Stimulated activated CD4-positive, alpha-beta T cell treated with anti-CD3 and anti-CD28 coated beads, Interleukin-4, amount 100 ng/mL, for 1 hour (primary cell): ENCODE results near the gene CABP4.
"Not testable (repeated sequence)": the region's sequence is repeated elsewhere in the genome, so short reads cannot be mapped to it uniquely, and the experiment has no call there.

Experiments used
- DNase-seq: peaks from one replicate; pipeline ENCODE4 v3.0.0-alpha.2; 2020

The CABP4 gene

GRCh38 chr11:67483831-67484665 lies 28.9 kb downstream of the CABP4 start:
- no peak for DNase-seq

GRCh38 chr11:67484847-67485311 lies 29.7 kb downstream of the CABP4 start:
- DNase-seq = peak; percentile 70

- not testable (repeated sequence) for DNase-seq
Measured at GRCh38 chr11:67485873-67486361, 30.8 kb downstream of the CABP4 start.

GRCh38 chr11:67486481-67487195 lies 31.5 kb downstream of the CABP4 start:
- no peak for DNase-seq

GRCh38 chr11:67489203-67489884 lies 34.2 kb downstream of the CABP4 start:
- no peak for DNase-seq

GRCh38 chr11:67489885-67490726 lies 35.0 kb downstream of the CABP4 start:
- no peak for DNase-seq

- no peak for DNase-seq
Measured at GRCh38 chr11:67490727-67491065, 35.5 kb downstream of the CABP4 start.

- DNase-seq = no peak
Measured at GRCh38 chr11:67491276-67492068, 36.3 kb downstream of the CABP4 start.

- no peak for DNase-seq
Measured at GRCh38 chr11:67492069-67492727, 37.0 kb downstream of the CABP4 start.

GRCh38 chr11:67492801-67493547 lies 37.8 kb downstream of the CABP4 start:
- DNase-seq = no peak

- DNase-seq = no peak
Measured at GRCh38 chr11:67493548-67494370, 38.6 kb downstream of the CABP4 start.

GRCh38 chr11:67494371-67495233 lies 39.4 kb downstream of the CABP4 start:
- no peak for DNase-seq

GRCh38 chr11:67495234-67496005 lies 40.3 kb downstream of the CABP4 start:
- no peak for DNase-seq

- no peak for DNase-seq
Measured at GRCh38 chr11:67496113-67496512, 41.0 kb downstream of the CABP4 start.

GRCh38 chr11:67497656-67498291 lies 42.6 kb downstream of the CABP4 start:
- DNase-seq = no peak

- no peak for DNase-seq
Measured at GRCh38 chr11:67498544-67498972, 43.4 kb downstream of the CABP4 start.
